K562 (cell line): ENCODE data around the gene ZMIZ1. TPM values are rescaled to one million over a fixed set of nuclear protein-coding genes. Genes with fewer than 3 reads are reported as not detected.

Experiments used
- ARID4B ChIP-seq: sonication (generic); formaldehyde crosslinking; IDR thresholded peaks from 2 replicates; pipeline ENCODE4 v1.8.0; 2022; ENCODE audit warnings: mild to moderate bottlenecking, missing genetic modification reagents
- CREBBP ChIP-seq: IDR thresholded peaks from one replicate; pipeline ENCODE4 v1.6.1; 2012; ENCODE audit warnings: low read depth, mild to moderate bottlenecking, control low read depth, inconsistent platforms, low read length
- CUX1 ChIP-seq: fragments of 200-800 bp; sonication (Bioruptor generic); IDR thresholded peaks from 2 replicates; pipeline ENCODE4 v1.6.1; 2016; ENCODE audit warnings: missing genetic modification characterization, missing compliant biosample characterization
- DDX20 ChIP-seq: fragments of 450-650 bp; IDR thresholded peaks from 2 replicates; pipeline ENCODE4 v1.6.1; 2016; ENCODE audit warnings: missing genetic modification characterization, low read depth, mild to moderate bottlenecking, missing compliant biosample characterization, moderate library complexity
- FIP1L1 ChIP-seq: fragments of 200-400 bp; formaldehyde crosslinking; IDR thresholded peaks from 2 replicates; pipeline ENCODE4 v1.6.1; 2018; ENCODE audit warnings: mild to moderate bottlenecking, low read depth, low read length; ENCODE audit not compliant: poor library complexity, severe bottlenecking
- FOXA3 ChIP-seq, 2 experiments: fragments of 450-650 bp in 1 of 2; sonication (generic) in 1 of 2; formaldehyde crosslinking; IDR thresholded peaks in 1 of 2; conservative IDR thresholded peaks in 1 of 2; 2 replicates each; pipeline versions ENCODE4 v1.4.0 to v1.8.0; 2020 to 2022; ENCODE audit warnings: mild to moderate bottlenecking in 2 of 2, missing genetic modification reagents in 1 of 2
- FOXJ2 ChIP-seq: fragments of 200-800 bp; sonication (Bioruptor generic); IDR thresholded peaks from 2 replicates; pipeline ENCODE4 v1.6.1; 2016; ENCODE audit warnings: missing genetic modification characterization, missing compliant biosample characterization
- KAT7 ChIP-seq: sonication (generic); formaldehyde crosslinking; IDR thresholded peaks from 2 replicates; pipeline ENCODE4 v1.8.0; 2022; ENCODE audit warnings: missing genetic modification reagents, mild to moderate bottlenecking, borderline replicate concordance
- MAFF ChIP-seq: IDR thresholded peaks from 2 replicates; pipeline ENCODE4 v1.6.1; 2012; ENCODE audit warnings: low read length, improper control_type of control experiment
- PHB ChIP-seq: fragments of 250-450 bp; sonication (Bioruptor Pico); IDR thresholded peaks from 2 replicates; pipeline ENCODE4 v1.5.0; 2021
- TCF7 ChIP-seq: sonication (generic); IDR thresholded peaks from 2 replicates; pipeline ENCODE4 v1.6.1; 2016; ENCODE audit warnings: antibody characterized with exemption, borderline replicate concordance
- ZBTB1 ChIP-seq: sonication (generic); formaldehyde crosslinking; IDR thresholded peaks from 2 replicates; pipeline ENCODE4 v1.8.1; 2023; ENCODE audit warnings: missing genetic modification reagents, low read depth, mild to moderate bottlenecking, borderline replicate concordance
- ZBTB9 ChIP-seq: fragments of 450-650 bp; formaldehyde crosslinking; IDR thresholded peaks from 2 replicates; pipeline ENCODE4 v1.4.0; 2020; ENCODE audit warnings: mild to moderate bottlenecking, moderate library complexity
- ZNF449 ChIP-seq: fragments of 250-450 bp; sonication (Bioruptor Pico); IDR thresholded peaks from 2 replicates; pipeline ENCODE4 v1.8.0; 2022; ENCODE audit warnings: moderate library complexity, mild to moderate bottlenecking, inconsistent platforms
- ZNF717 ChIP-seq: fragments of 250-450 bp; sonication (Bioruptor Pico); IDR thresholded peaks from 2 replicates; pipeline ENCODE4 v1.5.0; 2021
- polyA plus RNA-seq, 8 experiments: library from polyadenylated mRNA; depleted of rRNA in 4 of 8; stranded (reverse) in 5 of 8; unstranded in 3 of 8; fragments of >200 nt; fragmentation: Nextera tagmentation in 2 of 8; fragmentation: Illumina TruSeq in 1 of 8; extraction: Ambion mirVana in 2 of 8; extraction: Trizol in 1 of 8; gene quantifications; 2 replicates each; pipeline versions ENCODE4 v1.2.1 to v1.2.3, GENCODE V29; 2011 to 2014; ENCODE audit warnings: inconsistent platforms in 1 of 8, missing spikeins in 1 of 8
- total RNA-seq, 7 experiments: library from RNA; depleted of rRNA in 6 of 7; stranded (reverse); fragments of >200 nt in 6 of 7; fragmentation: Illumina TruSeq in 2 of 7; extraction: Trizol in 2 of 7; gene quantifications; 2 replicates each; pipeline versions ENCODE4 v1.2.1 to v1.2.3, GENCODE V29; 2011 to 2021; ENCODE audit warnings: low replicate concordance in 1 of 7

ZMIZ1 gene
- total and polyA plus RNA-seq, 9 of the 15 experiments (the other 6 are each of a cell fraction or from before 2014, with no cell fraction given): 1.0 to 37.3 (median 4.3) TPM

GRCh38 chr10:79158402-79159097 is 89.8 kb downstream of the ZMIZ1 start (continued):
- no peak for TF ChIP-seq CUX1 (CRISPR knock-in tag)
- TF ChIP-seq TCF7: no peak
- no peak for TF ChIP-seq ZNF449 (CRISPR knock-in tag)
- TF ChIP-seq KAT7 (CRISPR knock-in tag): no peak
- TF ChIP-seq ZBTB1 (CRISPR knock-in tag): no peak
- TF ChIP-seq ARID4B (CRISPR knock-in tag): peak; percentile 43; the same call in 1 of the 2 replicates
- no peak for TF ChIP-seq FIP1L1
- no peak for TF ChIP-seq CREBBP
- peak in 1 of 2 experiments; percentile 45; a peak in 1 of 4 replicates for TF ChIP-seq FOXA3 (CRISPR knock-in tag; conservative IDR thresholded peaks at IDR 0.05 in 1 of 2, IDR thresholded peaks at IDR 0.05 in 1 of 2)
- TF ChIP-seq ZNF717 (CRISPR knock-in tag): no peak
- TF ChIP-seq DDX20 (tag): no peak
- TF ChIP-seq FOXJ2: no peak
- no peak for TF ChIP-seq ZBTB9 (CRISPR knock-in tag)
- TF ChIP-seq MAFF: no peak
- TF ChIP-seq PHB: no peak
